RWPE1 (cell line): ENCODE data around the gene RTN3.

Experiments
- CTCF ChIA-PET: fragments of 350-600 bp; sonication (Branson Sonifier 250); formaldehyde crosslinking; extraction: SDS; loops from one replicate; lab custom pipeline; 2021; lab: Yijun Ruan, JAX
- POLR2A ChIA-PET: fragments of 400-600 bp; formaldehyde crosslinking; extraction: SDS; loops from one replicate; lab custom pipeline; 2020; ENCODE audit warnings: antibody characterized with exemption; ENCODE audit not compliant: low non-redundant PET; lab: Yijun Ruan, JAX
- DNase-seq: peaks from one replicate; pipeline ENCODE4 v3.0.0; 2012; ENCODE audit warnings: low spot score
- H3K27ac ChIP-seq: fragments of 450-650 bp; 2 replicates; pipeline ENCODE4 v1.5.1; 2017
- TF ChIP-seq, protein P1 (sequence below): fragments of 450-650 bp; conservative IDR thresholded peaks from 2 replicates; pipeline ENCODE4 v1.5.1; 2017; ENCODE audit warnings: low read depth, mild to moderate bottlenecking

Gene RTN3

DNA sequence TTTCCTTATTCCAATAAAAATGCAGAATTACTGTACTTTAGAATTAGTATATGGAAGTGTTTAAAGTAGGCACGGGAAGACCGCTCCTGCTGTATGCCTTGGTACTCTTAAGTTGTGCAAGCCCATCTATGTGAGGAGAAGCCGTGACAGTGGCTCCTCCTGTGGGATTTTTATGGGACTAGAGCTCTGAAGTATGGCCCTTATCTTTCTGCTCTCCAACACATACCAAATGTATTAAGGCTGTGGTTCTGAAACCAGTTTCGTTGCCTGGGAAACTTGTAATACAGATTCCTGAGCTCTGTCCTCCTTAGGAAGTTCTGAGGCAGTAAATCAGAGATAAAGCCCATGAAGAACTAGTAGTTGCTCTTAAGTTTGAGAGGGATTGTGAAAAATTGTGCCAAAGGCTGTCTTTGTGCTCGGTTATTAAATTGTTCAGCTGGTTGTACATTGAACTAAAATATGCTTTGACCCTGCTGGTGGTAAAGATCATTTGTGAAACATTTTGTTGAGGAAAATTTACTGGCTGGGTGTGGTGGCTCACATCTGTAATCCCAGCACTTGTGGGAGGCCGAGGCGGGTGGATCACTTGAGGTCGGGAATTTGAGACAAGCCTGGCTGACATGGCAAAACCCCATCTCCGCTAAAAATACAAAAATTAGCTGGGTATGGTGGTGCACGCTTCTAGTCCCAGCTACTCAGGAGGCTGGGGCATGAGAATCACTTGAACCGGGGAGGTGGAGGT lies 29.3 kb downstream of the RTN3 start:
- no peak for DNase-seq
- TF ChIP-seq, protein P1, sequence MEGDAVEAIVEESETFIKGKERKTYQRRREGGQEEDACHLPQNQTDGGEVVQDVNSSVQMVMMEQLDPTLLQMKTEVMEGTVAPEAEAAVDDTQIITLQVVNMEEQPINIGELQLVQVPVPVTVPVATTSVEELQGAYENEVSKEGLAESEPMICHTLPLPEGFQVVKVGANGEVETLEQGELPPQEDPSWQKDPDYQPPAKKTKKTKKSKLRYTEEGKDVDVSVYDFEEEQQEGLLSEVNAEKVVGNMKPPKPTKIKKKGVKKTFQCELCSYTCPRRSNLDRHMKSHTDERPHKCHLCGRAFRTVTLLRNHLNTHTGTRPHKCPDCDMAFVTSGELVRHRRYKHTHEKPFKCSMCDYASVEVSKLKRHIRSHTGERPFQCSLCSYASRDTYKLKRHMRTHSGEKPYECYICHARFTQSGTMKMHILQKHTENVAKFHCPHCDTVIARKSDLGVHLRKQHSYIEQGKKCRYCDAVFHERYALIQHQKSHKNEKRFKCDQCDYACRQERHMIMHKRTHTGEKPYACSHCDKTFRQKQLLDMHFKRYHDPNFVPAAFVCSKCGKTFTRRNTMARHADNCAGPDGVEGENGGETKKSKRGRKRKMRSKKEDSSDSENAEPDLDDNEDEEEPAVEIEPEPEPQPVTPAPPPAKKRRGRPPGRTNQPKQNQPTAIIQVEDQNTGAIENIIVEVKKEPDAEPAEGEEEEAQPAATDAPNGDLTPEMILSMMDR = no peak
- H3K27ac ChIP-seq = no peak overlapping the region
- POLR2A ChIA-PET = no interaction called here
- CTCF ChIA-PET = no interaction called here

DNA sequence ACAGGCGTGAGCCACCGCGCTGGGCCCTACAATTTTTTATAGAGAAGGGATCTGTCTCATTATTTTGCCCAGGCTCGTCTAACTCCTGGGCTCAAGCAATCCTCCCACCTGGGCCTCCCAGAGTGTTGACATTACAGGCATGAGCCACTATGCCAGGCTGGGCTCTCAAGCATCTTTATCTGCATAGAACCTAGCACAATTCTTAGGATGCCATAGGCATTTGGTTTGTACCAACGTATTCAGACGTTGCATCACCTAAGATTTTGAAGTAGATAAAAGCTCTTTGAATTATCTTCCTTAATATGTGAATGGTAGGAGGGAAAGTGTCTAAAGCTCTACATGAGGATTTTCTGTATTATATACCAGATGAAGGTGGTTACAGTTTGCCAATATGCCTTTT lies 30.5 kb downstream of the RTN3 start:
- no peak for DNase-seq
- TF ChIP-seq, protein P1 = no peak
- POLR2A ChIA-PET = no interaction called here
- H3K27ac ChIP-seq = no peak overlapping the region
- CTCF ChIA-PET = interaction anchor here (0.7 kb wide), 1 partner anchor 41 kb away, joined by 6 read pairs; no protein-coding TSS in a partner anchor

DNA sequence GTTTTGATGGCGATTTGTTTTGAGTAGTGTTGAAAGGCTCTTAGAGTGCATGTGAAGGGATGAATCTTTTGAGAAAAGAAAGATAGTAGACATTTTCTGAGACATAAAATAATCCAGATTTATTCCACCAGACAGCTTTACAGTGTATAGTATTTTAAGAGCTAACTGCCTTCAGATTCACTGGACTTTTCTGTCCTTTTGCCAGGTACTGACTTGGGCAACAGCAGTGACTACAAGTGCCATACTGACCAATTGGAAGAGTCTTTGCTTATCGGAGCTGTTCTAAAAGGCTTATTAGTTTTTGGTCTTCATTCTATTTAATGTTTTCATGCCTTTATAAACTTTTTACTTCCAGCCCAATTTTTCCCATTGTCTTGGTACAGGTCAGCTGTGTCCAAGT lies 32.5 kb downstream of the RTN3 start:
- H3K27ac ChIP-seq = no peak overlapping the region
- TF ChIP-seq, protein P1 = no peak
- ChIA-PET POLR2A (no interaction called here), CTCF (interaction anchor here (0.7 kb wide), 2 partner anchors 10 to 71 kb away, joined by 3 read pairs; no protein-coding TSS in a partner anchor)
- no peak for DNase-seq

DNA sequence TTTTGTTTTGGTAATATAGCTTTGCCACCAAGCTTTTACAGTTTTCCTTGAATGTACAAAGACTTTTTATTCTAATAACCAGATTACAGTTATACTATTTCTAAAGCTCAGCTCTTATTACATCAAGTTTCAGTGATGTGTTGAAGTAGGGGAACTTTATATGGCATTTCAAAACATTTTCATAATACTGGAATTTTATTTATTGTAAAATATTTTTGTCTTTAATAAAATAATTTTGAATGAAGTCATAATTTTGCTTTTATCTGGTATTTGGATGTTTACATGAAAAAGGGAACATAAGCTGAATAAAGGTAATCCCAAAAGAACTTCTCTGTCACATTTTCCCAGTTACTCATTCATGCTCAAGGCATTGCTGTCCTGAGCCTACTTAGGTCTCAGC lies 34.7 kb downstream of the RTN3 start:
- CTCF ChIA-PET = no interaction called here
- H3K27ac ChIP-seq = no peak overlapping the region
- DNase-seq = no peak
- TF ChIP-seq, protein P1 = no peak
- POLR2A ChIA-PET = interaction anchor here (0.5 kb wide), 1 partner anchor 35 kb away, joined by 3 read pairs; the partner anchor contains the start of gene RTN3

DNA sequence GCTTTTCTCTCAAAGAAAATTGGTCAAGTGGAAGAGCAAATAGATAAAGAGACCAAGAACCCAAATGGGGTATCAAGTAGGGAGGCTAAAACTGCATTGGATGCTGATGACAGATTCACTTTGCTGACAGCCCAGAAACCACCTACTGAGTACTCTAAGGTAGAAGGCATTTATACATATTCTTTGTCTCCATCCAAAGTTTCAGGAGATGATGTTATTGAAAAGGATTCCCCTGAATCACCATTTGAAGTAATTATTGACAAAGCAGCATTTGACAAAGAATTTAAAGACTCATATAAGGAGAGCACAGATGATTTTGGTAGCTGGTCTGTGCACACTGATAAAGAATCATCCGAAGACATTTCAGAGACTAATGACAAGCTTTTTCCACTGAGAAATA lies 37.7 kb downstream of the RTN3 start:
- CTCF ChIA-PET = no interaction called here
- TF ChIP-seq, protein P1 = no peak
- DNase-seq = no peak
- POLR2A ChIA-PET = no interaction called here
- H3K27ac ChIP-seq = no peak overlapping the region

DNA sequence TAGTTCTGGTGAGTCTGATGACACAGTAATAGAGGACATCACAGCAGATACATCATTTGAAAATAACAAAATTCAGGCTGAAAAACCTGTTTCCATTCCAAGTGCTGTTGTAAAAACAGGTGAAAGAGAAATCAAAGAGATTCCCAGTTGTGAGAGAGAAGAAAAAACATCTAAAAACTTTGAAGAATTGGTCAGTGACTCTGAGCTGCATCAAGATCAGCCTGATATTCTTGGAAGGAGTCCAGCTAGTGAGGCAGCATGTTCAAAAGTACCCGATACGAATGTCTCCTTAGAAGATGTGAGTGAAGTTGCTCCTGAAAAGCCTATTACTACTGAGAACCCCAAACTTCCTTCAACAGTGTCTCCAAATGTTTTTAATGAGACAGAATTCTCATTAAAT lies 38.7 kb downstream of the RTN3 start:
- POLR2A ChIA-PET = no interaction called here
- CTCF ChIA-PET = no interaction called here
- DNase-seq = no peak
- TF ChIP-seq, protein P1 = no peak
- no peak overlapping the region for H3K27ac ChIP-seq
